NB4 (cell line): Measurements from ENCODE around the gene LIX1L.

ENCODE experiments used
- DNase-seq: peaks from one replicate; pipeline ENCODE4 v3.0.0; 2010; ENCODE audit warnings: low read depth
- H3K4me3 ChIP-seq: one replicate; pipeline ENCODE4 v1.5.1; 2011; ENCODE audit warnings: mild to moderate bottlenecking, low read depth, low read length, moderate library complexity
- CTCF ChIP-seq: IDR thresholded peaks from one replicate; pipeline ENCODE4 v1.5.1; 2012; ENCODE audit warnings: low read depth, low read length
- MYC ChIP-seq: IDR thresholded peaks from 2 replicates; pipeline ENCODE4 v1.6.1; 2011; ENCODE audit warnings: low read depth, low read length
- POLR2A ChIP-seq: IDR thresholded peaks from 2 replicates; pipeline ENCODE4 v1.6.1; 2011; ENCODE audit warnings: mild to moderate bottlenecking; ENCODE audit not compliant: insufficient read length; ENCODE audit errors: extremely low read depth
- TF ChIP-seq, protein P1 (sequence below): IDR thresholded peaks from 2 replicates; pipeline ENCODE4 v1.6.1; 2011; ENCODE audit warnings: low read depth, low read length

The LIX1L gene

GRCh38 chr1:145898756-145899155, 59.1 kb downstream of the LIX1L start:
- TF ChIP-seq POLR2A (no peak), CTCF (no peak), MYC (no peak)
- TF ChIP-seq, protein P1, sequence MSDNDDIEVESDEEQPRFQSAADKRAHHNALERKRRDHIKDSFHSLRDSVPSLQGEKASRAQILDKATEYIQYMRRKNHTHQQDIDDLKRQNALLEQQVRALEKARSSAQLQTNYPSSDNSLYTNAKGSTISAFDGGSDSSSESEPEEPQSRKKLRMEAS = no peak
- no peak overlapping the region for H3K4me3 ChIP-seq

DNA sequence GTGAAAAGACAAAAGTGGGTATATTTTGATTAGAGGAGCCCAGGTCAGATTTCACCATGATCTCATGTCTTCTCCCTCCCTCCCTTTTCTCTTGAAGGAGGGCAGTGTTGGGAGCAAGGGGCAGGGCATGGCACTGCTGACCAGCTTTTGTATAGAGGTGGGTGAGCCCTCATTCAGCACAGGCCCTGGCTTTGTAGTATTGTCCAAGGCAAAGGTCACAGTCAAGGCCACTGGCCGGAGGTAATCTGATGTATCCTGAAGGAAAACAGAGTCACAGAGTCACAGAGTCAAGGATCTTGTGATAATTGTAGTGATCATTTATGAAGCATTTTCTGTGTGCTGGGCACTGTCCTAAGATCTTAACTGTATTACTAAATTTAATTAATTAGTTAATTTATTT, 59.8 kb downstream of the LIX1L start:
- TF ChIP-seq MYC = no peak
- no peak for TF ChIP-seq CTCF
- TF ChIP-seq, protein P1 = no peak
- TF ChIP-seq POLR2A = no peak
- no peak overlapping the region for H3K4me3 ChIP-seq
- DNase-seq = no peak

More at GRCh38 chr1:145898756-145899155, 59.1 kb downstream of the LIX1L start:
- DNase-seq = no peak

DNA sequence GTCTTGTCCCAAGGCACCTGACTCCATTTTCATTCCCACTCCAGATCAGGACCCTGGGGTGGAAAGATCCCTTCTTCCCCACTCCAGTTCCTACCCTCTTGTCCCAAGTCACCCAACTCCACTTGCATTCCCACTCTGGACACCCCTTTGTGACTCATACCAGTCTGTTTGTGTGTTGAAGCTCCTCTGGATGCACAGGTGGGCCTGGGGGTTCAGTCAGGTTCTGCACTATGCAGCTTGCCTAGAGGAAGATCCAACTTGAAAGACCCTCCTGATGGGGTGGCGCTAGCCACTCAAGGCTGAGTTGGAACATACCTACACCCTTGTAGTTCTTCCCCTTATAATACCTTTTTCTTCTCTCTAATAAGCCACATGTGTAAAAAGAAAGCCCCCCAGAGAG, 62.3 kb downstream of the LIX1L start:
- no peak for TF ChIP-seq POLR2A
- no peak overlapping the region for H3K4me3 ChIP-seq
- DNase-seq = no peak

- no peak overlapping the region for H3K4me3 ChIP-seq
- DNase-seq = no peak
- TF ChIP-seq, protein P1 = no peak
- TF ChIP-seq MYC = no peak
These were observed 64.3 kb downstream of the LIX1L start for GRCh38 chr1:145893306-145894055.

- TF ChIP-seq CTCF = no peak
- TF ChIP-seq MYC = no peak
- TF ChIP-seq POLR2A = no peak
- TF ChIP-seq, protein P1 = no peak
- H3K4me3 ChIP-seq = no peak overlapping the region
- DNase-seq = no peak
These were observed 65.2 kb downstream of the LIX1L start for GRCh38 chr1:145892486-145893087.

- H3K4me3 ChIP-seq = no peak overlapping the region
- peak; percentile 75 for DNase-seq
- TF ChIP-seq CTCF = peak; percentile 85
- TF ChIP-seq POLR2A = no peak
These were observed 66.0 kb downstream of the LIX1L start for GRCh38 chr1:145891587-145892485.
